HepG2 (cell line): ENCODE data around the gene WDR62. TPM values are rescaled to one million over a fixed set of nuclear protein-coding genes. Genes with fewer than 3 reads are reported as not detected.

Experiments used
- ARID2 ChIP-seq: sonication (generic); formaldehyde crosslinking; IDR thresholded peaks from 2 replicates; pipeline ENCODE4 v1.8.1; 2022; ENCODE audit warnings: mild to moderate bottlenecking, missing genetic modification reagents, borderline replicate concordance
- ASH2L ChIP-seq: fragments of 300-600, 200-600 bp; sonication (generic); IDR thresholded peaks from 2 replicates; pipeline ENCODE4 v1.7.0; 2017; ENCODE audit warnings: low read depth, mild to moderate bottlenecking, moderate library complexity, mixed read lengths, low read length; ENCODE audit not compliant: insufficient read length
- ATF6 ChIP-seq: sonication (generic); formaldehyde crosslinking; conservative IDR thresholded peaks from 2 replicates; pipeline ENCODE4 v1.4.0; 2020; ENCODE audit warnings: missing genetic modification reagents
- DR1 ChIP-seq: sonication (generic); formaldehyde crosslinking; IDR thresholded peaks from 2 replicates; pipeline ENCODE4 v1.8.0; 2021; ENCODE audit warnings: mild to moderate bottlenecking, missing genetic modification reagents, inconsistent platforms
- GATAD1 ChIP-seq: IDR thresholded peaks from 2 replicates; pipeline ENCODE4 v1.6.1; 2016; ENCODE audit warnings: missing genetic modification reagents, missing compliant biosample characterization
- GATAD2A ChIP-seq: IDR thresholded peaks from 2 replicates; pipeline ENCODE4 v1.6.1; 2016
- HMG20A ChIP-seq: IDR thresholded peaks from 2 replicates; pipeline ENCODE4 v1.6.1; 2016; ENCODE audit warnings: borderline replicate concordance
- JARID2 ChIP-seq: sonication (generic); formaldehyde crosslinking; IDR thresholded peaks from 2 replicates; pipeline ENCODE4 v1.8.1; 2023; ENCODE audit warnings: missing genetic modification reagents, inconsistent platforms; ENCODE audit not compliant: insufficient replicate concordance
- MATR3 ChIP-seq: sonication (generic); formaldehyde crosslinking; IDR thresholded peaks from 2 replicates; pipeline ENCODE4 v1.4.0; 2020; ENCODE audit warnings: missing genetic modification reagents
- MTA1 ChIP-seq: sonication (generic); formaldehyde crosslinking; IDR thresholded peaks from 2 replicates; pipeline ENCODE4 v1.4.0; 2020; ENCODE audit warnings: missing genetic modification reagents, mild to moderate bottlenecking, borderline replicate concordance
- NFKBIZ ChIP-seq: IDR thresholded peaks from 2 replicates; pipeline ENCODE4 v1.6.1; 2018; ENCODE audit warnings: missing genetic modification reagents, missing compliant biosample characterization
- PITX1 ChIP-seq: sonication (generic); formaldehyde crosslinking; IDR thresholded peaks from 2 replicates; pipeline ENCODE4 v1.5.1; 2020; ENCODE audit warnings: mild to moderate bottlenecking, missing genetic modification reagents
- RFXAP ChIP-seq: sonication (generic); formaldehyde crosslinking; IDR thresholded peaks from 2 replicates; pipeline ENCODE4 v1.4.0; 2020; ENCODE audit warnings: missing genetic modification reagents, borderline replicate concordance
- RXRA ChIP-seq: sonication (generic); formaldehyde crosslinking; IDR thresholded peaks from 2 replicates; pipeline ENCODE4 v1.5.1; 2020; ENCODE audit warnings: missing genetic modification reagents
- SRY ChIP-seq: sonication (generic); formaldehyde crosslinking; IDR thresholded peaks from 2 replicates; pipeline ENCODE4 v1.8.0; 2022; ENCODE audit warnings: mild to moderate bottlenecking, missing genetic modification reagents
- TFDP2 ChIP-seq: sonication (generic); formaldehyde crosslinking; IDR thresholded peaks from 2 replicates; pipeline ENCODE4 v1.4.0; 2020; ENCODE audit warnings: missing genetic modification reagents
- ZNF34 ChIP-seq: sonication (generic); formaldehyde crosslinking; IDR thresholded peaks from 2 replicates; pipeline ENCODE4 v1.4.0; 2020; ENCODE audit warnings: mild to moderate bottlenecking, missing genetic modification reagents, borderline replicate concordance
- ZNF576 ChIP-seq: sonication (generic); formaldehyde crosslinking; IDR thresholded peaks from 2 replicates; pipeline ENCODE4 v1.4.0; 2020; ENCODE audit warnings: mild to moderate bottlenecking, missing genetic modification reagents
- polyA plus RNA-seq, 8 experiments: library from polyadenylated mRNA; depleted of rRNA in 3 of 8; stranded (reverse) in 7 of 8; unstranded in 1 of 8; fragments of >200 nt; fragmentation: Illumina TruSeq in 4 of 8; extraction: Trizol in 4 of 8; gene quantifications; 2 replicates each; pipeline versions ENCODE4 v1.2.1 to v1.2.3, GENCODE V29; 2011 to 2016; ENCODE audit warnings: low read depth in 4 of 8, missing spikeins in 1 of 8, mixed read lengths in 1 of 8; ENCODE audit not compliant: insufficient read depth in 1 of 8
- total RNA-seq, 5 experiments: library from RNA; depleted of rRNA; stranded (reverse); fragments of >200 nt; fragmentation: Illumina TruSeq; extraction: Trizol; gene quantifications; 2 replicates each; pipeline ENCODE4 v1.2.3, GENCODE V29; 2016; ENCODE audit warnings: low read depth in 1 of 5
- TF ChIP-seq, protein P1 (sequence below): sonication (generic); formaldehyde crosslinking; IDR thresholded peaks from 2 replicates; pipeline ENCODE4 v1.5.0; 2020; ENCODE audit warnings: missing genetic modification reagents
- TF ChIP-seq, protein P2 (sequence below), 2 experiments: IDR thresholded peaks; 2 replicates each; pipeline ENCODE4 v1.6.1; 2011 to 2012; ENCODE audit warnings: low read length in 2 of 2, borderline replicate concordance in 1 of 2, low read depth in 1 of 2, mild to moderate bottlenecking in 1 of 2, moderate library complexity in 1 of 2

WDR62 gene
- total and polyA plus RNA-seq, 2 of the 13 experiments (the other 11 are each of a cell fraction or from before 2014, with no cell fraction given): 5.8 to 12.5 TPM

- no peak for TF ChIP-seq ARID2 (CRISPR knock-in tag)
- TF ChIP-seq JARID2: peak; percentile 77
- TF ChIP-seq ZNF34: no peak
- TF ChIP-seq, protein P1, sequence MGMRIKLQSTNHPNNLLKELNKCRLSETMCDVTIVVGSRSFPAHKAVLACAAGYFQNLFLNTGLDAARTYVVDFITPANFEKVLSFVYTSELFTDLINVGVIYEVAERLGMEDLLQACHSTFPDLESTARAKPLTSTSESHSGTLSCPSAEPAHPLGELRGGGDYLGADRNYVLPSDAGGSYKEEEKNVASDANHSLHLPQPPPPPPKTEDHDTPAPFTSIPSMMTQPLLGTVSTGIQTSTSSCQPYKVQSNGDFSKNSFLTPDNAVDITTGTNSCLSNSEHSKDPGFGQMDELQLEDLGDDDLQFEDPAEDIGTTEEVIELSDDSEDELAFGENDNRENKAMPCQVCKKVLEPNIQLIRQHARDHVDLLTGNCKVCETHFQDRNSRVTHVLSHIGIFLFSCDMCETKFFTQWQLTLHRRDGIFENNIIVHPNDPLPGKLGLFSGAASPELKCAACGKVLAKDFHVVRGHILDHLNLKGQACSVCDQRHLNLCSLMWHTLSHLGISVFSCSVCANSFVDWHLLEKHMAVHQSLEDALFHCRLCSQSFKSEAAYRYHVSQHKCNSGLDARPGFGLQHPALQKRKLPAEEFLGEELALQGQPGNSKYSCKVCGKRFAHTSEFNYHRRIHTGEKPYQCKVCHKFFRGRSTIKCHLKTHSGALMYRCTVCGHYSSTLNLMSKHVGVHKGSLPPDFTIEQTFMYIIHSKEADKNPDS (CRISPR knock-in tag): no peak
- peak; percentile 47 for TF ChIP-seq DR1 (CRISPR knock-in tag)
- no peak for TF ChIP-seq MTA1 (CRISPR knock-in tag)
- TF ChIP-seq SRY: no peak
- TF ChIP-seq NFKBIZ: no peak; the same call in 1 of the 2 replicates
- TF ChIP-seq MATR3 (CRISPR knock-in tag): no peak
- TF ChIP-seq RXRA (CRISPR knock-in tag): peak; percentile 80
- TF ChIP-seq HMG20A (CRISPR knock-in tag): no peak
- TF ChIP-seq GATAD2A: peak; percentile 45; the same call in 1 of the 2 replicates
- TF ChIP-seq PITX1 (CRISPR knock-in tag): no peak
- TF ChIP-seq ASH2L: peak; percentile 92
- no peak for TF ChIP-seq ZNF576
- peak; percentile 93 for TF ChIP-seq GATAD1 (CRISPR knock-in tag)
- TF ChIP-seq, protein P2, sequence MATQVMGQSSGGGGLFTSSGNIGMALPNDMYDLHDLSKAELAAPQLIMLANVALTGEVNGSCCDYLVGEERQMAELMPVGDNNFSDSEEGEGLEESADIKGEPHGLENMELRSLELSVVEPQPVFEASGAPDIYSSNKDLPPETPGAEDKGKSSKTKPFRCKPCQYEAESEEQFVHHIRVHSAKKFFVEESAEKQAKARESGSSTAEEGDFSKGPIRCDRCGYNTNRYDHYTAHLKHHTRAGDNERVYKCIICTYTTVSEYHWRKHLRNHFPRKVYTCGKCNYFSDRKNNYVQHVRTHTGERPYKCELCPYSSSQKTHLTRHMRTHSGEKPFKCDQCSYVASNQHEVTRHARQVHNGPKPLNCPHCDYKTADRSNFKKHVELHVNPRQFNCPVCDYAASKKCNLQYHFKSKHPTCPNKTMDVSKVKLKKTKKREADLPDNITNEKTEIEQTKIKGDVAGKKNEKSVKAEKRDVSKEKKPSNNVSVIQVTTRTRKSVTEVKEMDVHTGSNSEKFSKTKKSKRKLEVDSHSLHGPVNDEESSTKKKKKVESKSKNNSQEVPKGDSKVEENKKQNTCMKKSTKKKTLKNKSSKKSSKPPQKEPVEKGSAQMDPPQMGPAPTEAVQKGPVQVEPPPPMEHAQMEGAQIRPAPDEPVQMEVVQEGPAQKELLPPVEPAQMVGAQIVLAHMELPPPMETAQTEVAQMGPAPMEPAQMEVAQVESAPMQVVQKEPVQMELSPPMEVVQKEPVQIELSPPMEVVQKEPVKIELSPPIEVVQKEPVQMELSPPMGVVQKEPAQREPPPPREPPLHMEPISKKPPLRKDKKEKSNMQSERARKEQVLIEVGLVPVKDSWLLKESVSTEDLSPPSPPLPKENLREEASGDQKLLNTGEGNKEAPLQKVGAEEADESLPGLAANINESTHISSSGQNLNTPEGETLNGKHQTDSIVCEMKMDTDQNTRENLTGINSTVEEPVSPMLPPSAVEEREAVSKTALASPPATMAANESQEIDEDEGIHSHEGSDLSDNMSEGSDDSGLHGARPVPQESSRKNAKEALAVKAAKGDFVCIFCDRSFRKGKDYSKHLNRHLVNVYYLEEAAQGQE (IDR thresholded peaks at IDR 0.05; ENCODE audit: borderline replicate concordance in 1 of 2, low read depth in 1 of 2, low read length in 2 of 2): 0 out of 4 replicates have a peak, but pooled peaks of 1 of the 2 experiments have one; percentile 37
- peak; percentile 96 for TF ChIP-seq TFDP2 (CRISPR knock-in tag)
- peak; percentile 85 for TF ChIP-seq RFXAP (CRISPR knock-in tag)
- TF ChIP-seq ATF6 (CRISPR knock-in tag): no peak
Measured at GRCh38 chr19:36114721-36115452, 60.2 kb downstream of the WDR62 start, which contains the start of gene POLR2I (continued).
